ENCODE data around the gene MCAM.

DNA sequence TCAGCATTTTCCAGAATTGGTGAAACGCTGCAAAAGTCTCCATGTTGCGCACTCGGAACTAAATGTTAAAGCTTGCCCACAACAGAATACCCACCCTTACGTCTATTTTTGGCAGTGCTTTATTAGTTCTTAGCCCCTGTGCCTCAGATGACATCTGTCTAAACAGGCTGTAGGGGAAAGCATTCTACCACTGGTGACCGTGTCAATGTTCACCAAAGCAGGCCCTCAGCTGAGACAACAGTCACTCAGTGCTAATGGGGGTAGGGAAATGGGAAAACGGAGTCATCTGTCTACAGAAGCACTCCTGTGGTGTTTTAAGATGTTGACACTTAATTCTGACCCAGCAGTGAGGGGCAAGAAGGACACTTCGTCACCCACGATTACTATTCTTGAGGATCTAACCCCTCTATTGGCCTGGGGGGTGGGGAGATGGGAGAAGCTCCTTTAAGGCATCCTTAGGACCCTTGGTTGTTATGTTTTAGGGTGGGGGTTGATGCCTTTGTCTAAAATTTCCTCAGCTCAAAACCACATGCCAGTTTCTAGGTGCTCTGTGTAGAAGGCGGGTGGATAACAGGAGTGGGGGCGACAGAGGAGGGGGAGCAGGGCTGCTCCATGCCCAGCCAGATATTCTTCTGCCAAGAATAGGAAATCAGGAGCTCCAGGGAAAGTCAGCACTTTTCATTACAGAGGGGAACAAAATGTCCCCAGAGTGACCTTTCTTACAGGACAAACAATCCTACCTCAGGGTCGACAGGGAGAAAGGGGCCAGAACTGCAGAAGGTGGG lies 45.2 kb upstream of the MCAM start:
- TF ChIP-seq CEBPB (IDR thresholded peaks at IDR 0.05), result no peak
- TF ChIP-seq EGR1 (IDR thresholded peaks at IDR 0.05), result no peak
